HG03108 (cell line): Measurements from ENCODE around the gene AMMECR1.

Experiments used
- ATAC-seq: cut with Tn5 transposase; IDR thresholded peaks from one replicate; pipeline ENCODE4 v1.9.1; 2021; ENCODE audit warnings: moderate library complexity; ENCODE audit not compliant: unreplicated experiment

Gene AMMECR1

DNA sequence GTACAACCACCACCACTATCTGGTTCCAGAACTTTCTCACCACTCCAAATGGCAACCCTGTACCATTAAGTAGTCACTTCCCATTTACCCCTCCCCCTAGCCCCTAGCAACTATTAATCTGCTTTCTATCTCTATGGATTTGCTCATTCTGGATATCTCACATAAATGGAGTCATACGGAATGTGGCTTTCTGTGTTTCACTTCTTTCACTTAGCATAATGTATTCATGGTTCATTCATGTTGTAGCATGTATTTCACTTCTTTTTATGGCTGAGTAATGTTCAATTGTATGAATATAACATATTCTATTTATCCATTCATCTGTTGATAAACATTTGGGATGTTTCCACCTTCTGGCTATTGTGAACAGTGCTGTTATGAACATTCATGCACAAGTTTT, 104.7 kb downstream of the AMMECR1 start:
- no peak for ATAC-seq

DNA sequence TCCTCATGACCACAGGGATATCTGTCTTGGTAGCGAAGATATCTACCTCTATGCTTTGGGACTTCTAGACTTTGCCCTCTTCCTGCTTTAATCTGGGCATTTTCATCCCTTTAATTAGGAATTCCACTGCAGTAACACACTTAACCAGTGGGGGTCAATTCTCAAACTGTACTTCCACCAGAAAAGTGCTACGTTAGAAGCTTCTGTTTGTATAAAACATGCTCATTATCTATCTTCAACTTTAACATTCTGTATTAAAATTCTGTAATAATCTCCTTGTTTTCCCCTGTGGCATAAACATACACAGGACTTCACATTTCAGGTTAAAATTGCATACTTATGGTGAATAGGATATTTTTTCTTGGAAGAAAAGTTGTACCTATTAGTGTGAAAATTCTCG, 105.6 kb downstream of the AMMECR1 start:
- ATAC-seq: no peak

DNA sequence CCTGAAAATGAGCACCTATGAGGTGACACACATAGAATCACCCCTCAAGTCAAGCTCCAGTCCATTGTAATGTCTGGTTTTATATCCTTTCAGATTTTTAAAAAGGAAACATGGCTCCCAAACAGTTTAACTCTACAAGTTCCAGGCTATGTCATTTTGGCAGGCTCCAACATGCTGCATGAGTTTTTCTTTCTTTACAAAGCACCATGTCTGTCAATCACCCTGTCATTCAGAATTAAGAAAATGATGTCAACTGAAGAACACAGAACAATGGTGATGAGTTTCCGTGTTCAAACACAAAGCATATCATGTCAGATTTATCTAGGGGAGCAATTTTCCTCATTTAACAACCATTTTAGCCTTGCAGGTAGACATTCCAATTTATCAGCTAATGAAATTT, 106.5 kb downstream of the AMMECR1 start:
- ATAC-seq: no peak

DNA sequence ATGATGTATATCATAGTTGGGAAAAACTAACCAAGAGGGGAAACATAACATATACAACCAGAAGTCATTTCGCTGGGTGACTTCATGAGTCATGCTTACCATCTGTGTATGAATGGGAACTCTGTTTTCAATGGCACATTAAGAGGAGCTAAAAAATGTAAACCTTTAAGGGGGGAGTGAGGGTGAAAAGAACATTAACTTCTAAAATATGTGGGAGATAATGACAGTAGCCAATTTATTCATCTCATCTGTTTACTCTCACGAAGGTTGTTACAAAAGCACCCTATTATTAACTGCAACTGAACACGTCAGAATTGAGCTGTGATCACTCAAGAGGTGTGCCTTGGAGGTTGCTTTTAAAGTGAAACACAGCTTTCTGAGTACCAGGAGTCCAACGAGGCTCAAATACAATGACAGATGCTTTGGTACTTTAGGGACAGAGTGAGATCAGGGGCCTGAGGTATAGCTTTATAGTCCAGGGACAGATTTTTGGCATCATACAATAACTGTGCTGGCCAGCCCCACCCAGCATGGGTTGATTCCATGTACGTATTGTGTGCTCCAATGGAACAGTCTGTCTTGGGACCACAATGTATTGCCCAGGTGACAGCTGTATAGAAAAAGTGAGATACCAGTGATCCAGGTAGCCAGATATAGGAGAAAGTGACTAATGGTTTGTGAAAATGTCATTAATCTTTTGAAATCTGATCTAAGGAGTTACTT, 107.3 kb downstream of the AMMECR1 start:
- ATAC-seq: no peak

DNA sequence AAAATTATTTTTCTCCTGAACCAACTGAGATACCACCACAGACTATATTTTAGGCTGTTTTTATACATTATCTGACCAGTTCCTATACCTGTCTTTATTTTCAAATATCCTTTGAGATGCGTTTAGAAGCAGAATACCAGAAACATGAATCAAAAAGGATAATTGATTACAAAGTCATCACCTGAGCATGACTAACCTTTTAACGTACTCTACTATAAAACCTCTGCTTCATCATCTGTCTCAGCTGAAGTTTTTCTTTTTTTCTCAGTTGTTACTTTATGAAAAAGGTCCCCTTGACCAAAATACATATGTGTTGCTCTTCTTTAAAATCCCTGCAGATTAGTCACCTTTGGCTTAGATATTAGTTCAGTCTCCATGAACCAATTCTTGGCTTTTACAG, 109.8 kb downstream of the AMMECR1 start:
- no peak for ATAC-seq

DNA sequence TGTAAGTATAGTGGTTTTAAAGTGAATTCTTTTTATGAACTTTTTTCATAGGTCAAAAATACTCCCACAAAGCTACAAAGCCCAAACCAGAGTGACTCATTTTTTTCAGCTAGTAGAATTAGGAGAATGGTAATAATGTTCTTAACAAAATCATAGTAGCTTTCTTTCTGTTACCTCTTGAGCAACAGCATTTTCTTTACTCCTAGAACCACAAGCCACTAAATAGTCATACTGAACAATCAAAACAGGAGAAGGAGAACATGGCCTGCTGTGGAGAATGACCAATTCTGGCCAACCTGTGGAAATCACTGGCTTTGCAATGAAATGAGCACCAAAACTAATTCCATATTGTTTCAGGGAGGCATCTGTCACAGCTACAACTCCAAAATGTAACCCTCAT, 112.9 kb downstream of the AMMECR1 start:
- ATAC-seq: no peak

DNA sequence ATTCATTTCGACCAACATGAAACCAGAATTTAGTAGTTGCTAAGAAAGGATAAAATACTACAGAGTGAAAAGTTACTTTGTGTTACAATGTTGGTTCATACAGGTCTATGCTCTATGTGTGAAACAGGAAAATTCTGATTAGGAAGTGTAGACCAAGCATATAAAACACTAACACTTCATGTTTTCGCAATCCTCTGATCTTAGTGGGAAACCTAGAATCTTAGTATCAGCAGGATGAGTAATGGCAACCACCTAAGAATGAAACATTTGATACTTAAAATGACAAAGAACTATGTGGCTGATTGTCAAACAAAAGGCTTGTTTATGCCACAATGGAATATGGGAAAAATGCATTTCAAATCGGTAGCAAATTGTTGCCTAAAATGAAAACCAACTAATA, 116.1 kb downstream of the AMMECR1 start:
- no peak for ATAC-seq

DNA sequence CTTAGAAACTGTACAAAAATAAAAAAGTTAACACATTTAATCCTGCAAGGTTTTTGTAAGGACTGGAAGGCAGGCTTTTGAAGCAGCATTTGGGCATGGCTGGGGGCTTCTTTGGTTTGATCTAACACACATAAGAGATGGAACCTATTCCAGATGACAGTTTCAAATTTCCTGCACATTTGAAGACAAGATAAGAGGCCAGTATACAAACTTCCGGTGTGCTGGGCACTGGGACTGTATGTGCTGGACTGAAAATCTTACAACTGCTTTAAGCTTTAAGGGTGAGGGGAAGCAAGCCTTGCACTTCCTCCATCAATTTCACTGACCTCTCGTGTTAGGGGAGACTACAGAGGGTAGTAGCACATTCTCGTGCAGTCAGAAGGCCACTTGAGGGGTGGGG, 122.9 kb downstream of the AMMECR1 start:
- ATAC-seq: no peak

DNA sequence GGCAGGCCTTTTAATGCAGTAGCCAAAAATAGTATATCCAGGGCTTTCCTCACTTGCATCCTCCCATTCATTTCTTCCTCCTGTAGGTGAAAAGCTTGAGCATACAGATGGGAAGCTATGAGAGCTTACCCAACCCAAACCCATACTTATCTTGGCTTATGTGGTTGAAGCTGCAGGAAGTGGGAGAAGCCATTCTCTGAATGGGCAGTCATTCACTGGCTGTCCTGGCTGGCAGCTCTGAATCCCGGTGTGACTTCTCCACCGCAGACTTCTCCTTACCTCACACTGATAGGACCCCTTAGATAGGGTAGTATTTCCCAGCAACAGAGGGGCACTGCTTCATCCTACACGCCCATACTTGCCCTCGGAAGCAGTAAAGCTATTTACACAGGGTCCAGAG, 125.4 kb downstream of the AMMECR1 start:
- no peak for ATAC-seq

DNA sequence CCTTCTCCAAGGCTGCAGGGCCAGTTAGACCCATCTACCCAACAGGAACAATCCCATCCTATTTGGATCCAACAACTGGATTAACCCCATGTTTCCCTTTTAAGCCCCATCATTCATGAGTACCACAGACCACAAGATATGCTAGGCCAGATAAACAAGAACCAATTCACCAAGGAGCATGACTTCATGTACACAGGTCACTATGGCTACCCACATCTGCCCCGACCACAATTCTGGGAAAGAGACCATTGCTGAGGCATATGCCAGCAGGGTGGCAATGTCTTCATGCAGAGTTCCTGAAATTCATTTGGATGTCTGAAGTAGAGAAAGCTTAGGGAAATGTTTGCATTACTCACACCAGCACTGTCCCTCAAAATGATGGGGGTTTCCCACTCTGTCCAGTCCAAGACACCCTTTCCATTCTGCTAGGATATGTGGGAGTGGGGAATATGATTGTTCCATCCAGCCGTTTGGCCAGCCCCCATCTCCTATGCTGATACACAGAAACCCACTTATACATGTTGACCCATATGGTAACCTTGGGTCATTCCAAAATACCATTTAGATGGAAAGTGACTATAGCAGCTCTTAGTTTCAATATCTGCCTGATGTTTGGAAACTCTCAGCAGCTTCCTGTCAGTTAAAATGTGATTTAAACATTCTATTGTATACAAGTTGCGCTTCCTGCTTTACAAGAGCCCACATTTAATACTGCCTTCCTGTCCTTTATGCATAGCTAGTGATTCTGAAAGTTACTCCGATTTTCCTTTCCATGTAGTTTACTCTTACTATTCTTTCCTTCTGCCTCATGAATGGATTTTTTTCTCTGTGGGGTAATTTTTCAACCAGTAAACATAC, 129.0 kb downstream of the AMMECR1 start:
- ATAC-seq: no peak

DNA sequence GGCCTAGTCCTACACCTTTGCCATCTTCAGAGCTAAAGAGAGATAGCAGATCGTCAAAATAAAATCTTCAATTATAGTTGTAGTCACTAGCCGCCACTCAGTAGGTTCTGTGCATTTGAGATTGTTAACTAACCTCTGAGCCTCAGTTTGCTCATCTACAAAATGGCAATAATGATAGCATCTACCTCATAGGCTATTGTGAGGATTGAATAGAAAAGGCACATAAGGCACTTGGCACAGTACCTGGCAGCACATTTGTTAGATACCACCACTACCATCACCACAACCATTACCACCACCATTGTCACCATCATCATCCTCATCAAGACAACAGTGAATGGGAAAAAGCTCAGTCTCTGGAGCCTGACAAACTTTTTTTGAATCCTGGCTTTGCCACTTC, 134.6 kb downstream of the AMMECR1 start:
- no peak for ATAC-seq

DNA sequence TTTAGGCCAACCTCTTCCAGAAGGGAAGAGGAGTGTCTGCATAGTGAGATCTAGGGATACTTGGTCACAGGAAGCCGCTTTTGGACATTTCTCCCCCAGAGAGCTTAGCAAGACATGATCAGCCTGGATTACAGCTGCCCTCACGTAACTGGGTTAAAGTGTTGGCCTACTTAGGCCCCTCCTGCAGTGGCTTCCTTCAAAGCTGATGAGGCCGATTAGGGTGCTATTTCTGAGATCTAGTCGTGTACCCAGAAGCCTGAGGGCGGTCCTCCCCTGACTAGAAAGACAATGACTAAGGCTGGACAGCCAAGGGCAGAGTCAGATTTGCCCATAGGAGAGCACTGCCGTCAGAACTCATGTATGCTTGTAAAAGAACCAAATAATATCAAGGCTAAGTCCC, 135.0 kb downstream of the AMMECR1 start:
- ATAC-seq: no peak

DNA sequence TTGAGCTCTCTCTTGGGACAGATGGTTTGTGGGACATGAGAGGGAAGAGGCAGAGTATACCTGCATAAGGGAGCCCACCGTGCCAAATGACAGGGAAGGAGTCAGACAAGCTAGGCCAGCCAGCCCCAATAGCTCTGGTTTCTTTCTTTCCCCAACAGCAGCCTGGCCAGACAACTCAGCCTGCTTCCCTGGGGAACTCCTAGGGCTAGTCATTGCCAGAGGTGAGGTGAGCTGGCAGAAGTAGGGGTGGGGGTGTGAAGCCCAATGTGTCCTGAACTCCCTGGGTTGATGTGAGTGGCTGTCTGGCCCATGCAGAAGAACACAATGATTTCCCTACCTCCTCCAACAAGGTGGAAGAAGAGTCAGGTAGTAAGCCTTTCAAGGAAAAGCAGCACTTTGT, 135.5 kb downstream of the AMMECR1 start:
- no peak for ATAC-seq

DNA sequence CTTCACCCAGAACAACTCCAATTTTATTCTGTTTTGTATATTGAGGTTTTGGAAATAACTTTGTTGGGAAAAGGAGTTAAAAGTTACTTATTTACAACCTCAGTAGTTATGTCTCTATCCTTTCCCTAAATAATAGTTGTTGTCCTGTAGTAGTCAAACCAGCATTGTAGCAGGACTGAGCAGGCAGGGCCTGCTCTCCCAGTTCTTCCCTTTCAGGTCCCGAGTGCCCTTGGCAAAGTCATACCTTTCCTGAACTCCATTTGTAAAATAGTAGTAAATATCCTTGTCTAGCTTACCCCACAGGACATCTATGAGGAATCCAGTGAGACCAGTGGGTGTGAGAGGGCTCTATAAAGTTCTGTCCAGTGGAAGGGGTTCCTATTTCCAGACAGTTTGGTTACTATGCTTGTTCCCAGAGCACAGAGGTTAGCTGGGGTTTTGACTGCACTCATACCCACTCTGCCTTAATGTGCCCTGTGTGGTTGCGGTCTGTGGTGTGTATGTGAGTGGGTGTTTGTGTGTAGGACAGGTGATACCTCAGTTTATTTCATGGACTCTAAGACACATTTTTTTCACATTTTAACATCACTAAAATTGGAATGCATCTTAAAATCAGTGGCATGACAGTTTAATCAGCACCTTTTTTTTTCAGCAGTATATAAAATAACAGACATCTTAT, 136.3 kb downstream of the AMMECR1 start:
- no peak for ATAC-seq

DNA sequence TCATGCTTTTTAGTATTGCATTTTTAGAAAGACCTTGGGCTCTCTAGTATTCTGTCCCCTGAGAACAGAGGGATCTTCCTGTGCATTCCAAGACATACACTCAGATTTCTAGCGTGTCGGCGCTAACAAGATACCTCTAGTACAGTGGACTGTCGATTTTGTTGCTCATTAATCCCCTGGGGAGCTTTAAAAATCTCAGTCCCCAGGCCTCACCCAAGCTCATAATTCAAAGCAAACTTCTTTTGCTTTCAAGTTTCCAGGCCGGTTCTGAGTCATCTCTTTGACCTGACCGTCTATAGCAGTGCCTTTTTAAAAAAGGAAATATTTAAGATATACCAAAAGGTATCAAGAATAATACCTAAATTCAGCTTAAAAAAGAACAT, 137.0 kb downstream of the AMMECR1 start:
- peak; percentile 79 for ATAC-seq

DNA sequence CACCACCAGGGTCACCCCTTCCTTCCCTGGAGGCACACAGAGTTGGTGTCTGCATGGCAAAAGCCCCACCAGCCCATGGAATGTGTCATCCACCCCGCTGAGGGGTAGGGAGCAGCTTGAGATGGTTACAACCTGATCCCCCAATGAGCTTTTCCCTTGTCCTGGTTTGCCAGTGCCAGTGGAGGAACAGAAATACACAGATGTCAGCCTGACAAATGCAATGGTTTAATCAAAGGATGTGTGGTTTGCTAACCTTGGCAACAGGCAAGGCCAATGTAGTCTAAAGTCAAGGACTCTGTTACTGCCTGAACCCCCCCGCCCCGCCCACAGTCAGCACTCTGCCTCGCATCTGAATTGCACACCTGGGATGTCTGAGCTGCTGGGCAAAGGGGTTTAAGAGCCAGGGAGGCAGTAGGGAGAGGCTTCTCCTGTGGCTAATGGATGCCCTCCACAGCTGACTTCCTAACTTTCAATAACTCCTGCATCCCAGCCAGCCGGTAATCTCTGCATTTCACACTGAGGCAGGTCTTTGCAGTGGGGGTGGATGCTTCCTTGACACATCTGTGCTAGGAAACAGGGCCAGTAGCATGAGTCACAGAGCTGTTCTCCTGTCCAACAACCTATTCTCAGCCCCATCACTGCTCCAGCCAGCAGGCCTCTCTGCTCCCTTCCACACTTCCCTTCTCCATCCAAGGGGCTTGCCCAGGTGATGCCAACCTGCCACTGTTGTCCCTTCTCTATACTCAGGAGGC, 137.5 kb downstream of the AMMECR1 start:
- peak; percentile 15 for ATAC-seq

DNA sequence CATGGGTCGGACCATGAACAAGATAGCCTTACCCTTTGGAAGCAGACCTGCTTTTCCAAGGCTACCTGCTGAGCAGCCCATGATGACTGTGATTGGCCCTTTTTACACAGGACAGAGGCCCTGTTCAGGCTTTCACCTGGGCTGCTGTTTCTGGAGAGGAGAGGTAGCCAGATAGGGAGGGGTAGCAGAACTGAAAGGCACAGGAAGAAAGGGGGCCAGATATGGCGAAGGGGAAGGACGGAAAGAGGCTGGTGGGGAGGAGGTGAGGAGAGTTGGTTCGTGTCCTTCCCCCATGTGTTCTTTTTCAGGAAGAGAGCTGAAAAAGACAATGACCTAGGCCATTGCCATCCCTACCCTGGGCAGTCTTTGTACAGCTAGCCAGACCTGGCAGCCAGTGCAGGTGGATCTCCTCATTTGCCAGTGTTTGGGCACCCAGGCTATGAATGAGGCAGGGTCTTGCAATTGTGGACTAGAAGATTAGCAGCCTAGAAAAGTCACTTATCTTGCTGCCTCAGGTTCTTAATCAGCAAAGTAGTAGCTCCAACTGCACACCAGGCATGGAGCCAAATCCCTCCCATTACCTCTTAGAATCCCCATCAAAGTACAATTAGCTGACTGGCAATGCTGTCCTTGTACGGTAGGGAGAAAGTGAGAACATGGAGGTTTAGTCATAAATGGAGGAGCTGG, 139.6 kb downstream of the AMMECR1 start:
- ATAC-seq: no peak

DNA sequence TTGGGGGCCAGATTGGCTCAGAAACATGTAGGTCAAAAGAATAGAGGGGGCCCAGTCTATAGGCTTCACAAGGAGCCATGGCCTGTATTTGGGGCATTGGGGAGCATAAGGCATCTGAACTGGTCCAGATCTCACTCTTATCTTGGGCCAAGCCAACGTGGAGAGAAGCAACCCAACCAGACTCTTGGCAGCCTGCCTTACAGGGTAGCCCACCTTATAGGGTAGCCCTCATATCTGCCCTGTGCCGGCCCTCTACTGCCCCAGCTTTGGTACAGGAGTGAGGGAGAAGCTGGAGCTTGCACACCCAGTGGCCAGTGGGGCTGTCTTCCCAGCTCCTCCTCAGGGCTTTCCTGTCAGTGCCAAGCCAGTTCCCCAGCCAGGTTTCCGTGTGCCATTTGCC, 142.2 kb downstream of the AMMECR1 start:
- no peak for ATAC-seq

DNA sequence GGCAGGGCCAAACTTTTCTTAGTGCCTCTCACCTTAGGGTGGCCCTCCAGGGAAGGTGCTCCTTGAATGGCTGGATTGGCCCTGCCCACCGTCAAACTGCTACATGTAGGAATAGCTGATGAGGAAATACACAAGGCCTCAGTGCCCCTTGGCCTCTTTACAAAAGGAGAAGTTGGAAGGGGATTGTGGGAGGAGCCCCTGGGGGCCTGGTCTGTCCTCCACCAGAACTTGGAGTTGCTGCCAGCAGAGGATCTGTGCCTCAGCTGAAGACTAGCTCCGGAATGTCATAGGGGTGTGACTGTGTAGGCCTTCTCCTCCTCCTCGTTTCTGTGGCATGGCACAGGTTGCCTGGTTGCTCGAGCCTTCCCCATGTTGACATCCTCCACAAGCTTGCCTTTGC, 142.7 kb downstream of the AMMECR1 start:
- no peak for ATAC-seq
